Measurements from ENCODE around the gene IL21R. TPM values are rescaled to one million over a fixed set of nuclear protein-coding genes. Genes with fewer than 3 reads are reported as not detected.

Gene IL21R
- total and polyA plus RNA-seq, 5 donors: 0.34 to 1.4 (median 0.81) TPM

- no peaks in the 10 kb centered on the region for H3K9me3 ChIP-seq (ENCODE audit: control insufficient read depth, low read length)
- no peak overlapping the region for H3K4me3 ChIP-seq (ENCODE audit: low read length)
- DNase-seq (peak; percentile 64 to 83 (median 65)), ATAC-seq (peak in 1 of 2 donors; percentile 12)
- H3K27ac ChIP-seq (ENCODE audit: low read length): no peak overlapping the region
- no peaks in the 10 kb centered on the region for H3K27me3 ChIP-seq (ENCODE audit: control insufficient read depth, insufficient read depth)
- 56% methylated on average over 13 of the region's 13 CpGs for WGBS
- H3K4me1 ChIP-seq (ENCODE audit: control insufficient read depth, insufficient read depth, low read length): no peaks in the 10 kb centered on the region
- intact Hi-C loops (cut with DNase I): no loop called here
Measured at GRCh38 chr16:27495191-27495590, 93.2 kb downstream of the IL21R start.

DNA sequence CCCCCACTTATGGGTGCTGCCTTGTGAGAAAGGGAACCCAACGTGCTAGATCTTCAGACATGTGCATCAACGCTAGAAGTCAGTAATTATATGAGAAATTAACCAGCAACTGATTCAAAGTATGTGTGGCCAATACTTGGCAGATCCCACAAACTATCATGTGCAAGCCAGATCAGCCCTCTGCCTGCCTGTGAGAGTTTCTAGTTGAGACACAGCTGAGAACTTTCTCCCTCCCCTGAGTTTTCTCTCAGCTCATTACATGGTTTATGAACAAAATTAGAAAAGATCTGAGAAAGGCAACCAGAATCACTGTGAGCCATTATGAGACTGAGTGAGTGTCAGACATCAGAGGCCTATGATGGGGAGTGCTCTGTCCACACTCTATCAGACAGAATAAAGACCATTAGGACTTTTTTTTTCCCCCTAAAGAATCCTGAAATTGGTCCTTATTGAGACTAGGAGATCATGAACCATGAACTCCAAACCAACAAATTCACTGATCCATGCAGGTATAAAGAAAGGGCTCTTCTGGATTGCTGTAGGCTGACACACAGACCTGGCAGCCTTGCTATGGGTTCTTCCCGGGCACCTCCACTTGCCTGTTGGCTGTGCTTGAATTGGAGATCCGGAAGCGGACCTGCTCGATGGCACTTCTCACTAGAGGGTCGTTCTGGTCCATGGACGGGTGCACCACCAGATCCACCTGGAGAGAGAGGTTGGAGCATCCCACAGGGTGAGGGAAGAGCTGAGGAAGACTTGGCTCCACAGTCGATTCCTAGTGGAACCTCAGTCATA is 96.3 kb downstream of the IL21R start:
- Histone ChIP-seq H3K27ac (ENCODE audit: low read length) (no peak overlapping the region), H3K27me3 (ENCODE audit: control insufficient read depth, insufficient read depth) (no peaks in the 10 kb centered on the region), H3K4me1 (ENCODE audit: control insufficient read depth, insufficient read depth, low read length) (no peaks in the 10 kb centered on the region), H3K4me3 (ENCODE audit: low read length) (no peak overlapping the region), H3K9me3 (ENCODE audit: control insufficient read depth, low read length) (no peaks in the 10 kb centered on the region)
- WGBS: 90% methylated on average over 9 of the region's 9 CpGs
- intact Hi-C loops (cut with DNase I): no loop called here
- ATAC-seq (no peak), DNase-seq (peak in 1 of 3 donors; percentile 33)

- no peaks in the 10 kb centered on the region for H3K9me3 ChIP-seq (ENCODE audit: control insufficient read depth, low read length)
- H3K4me1 ChIP-seq (ENCODE audit: control insufficient read depth, insufficient read depth, low read length): no peaks in the 10 kb centered on the region
- 82% methylated on average over 14 of the region's 14 CpGs for WGBS
- intact Hi-C loops (cut with DNase I): no loop called here
- H3K27ac ChIP-seq (ENCODE audit: low read length): no peak overlapping the region
- DNase-seq (peak in 1 of 3 donors; percentile 46), ATAC-seq (peak; percentile 32 to 33)
- no peaks in the 10 kb centered on the region for H3K27me3 ChIP-seq (ENCODE audit: control insufficient read depth, insufficient read depth)
- no peak overlapping the region for H3K4me3 ChIP-seq (ENCODE audit: low read length)
Measured at GRCh38 chr16:27498916-27499658, 97.1 kb downstream of the IL21R start.

DNA sequence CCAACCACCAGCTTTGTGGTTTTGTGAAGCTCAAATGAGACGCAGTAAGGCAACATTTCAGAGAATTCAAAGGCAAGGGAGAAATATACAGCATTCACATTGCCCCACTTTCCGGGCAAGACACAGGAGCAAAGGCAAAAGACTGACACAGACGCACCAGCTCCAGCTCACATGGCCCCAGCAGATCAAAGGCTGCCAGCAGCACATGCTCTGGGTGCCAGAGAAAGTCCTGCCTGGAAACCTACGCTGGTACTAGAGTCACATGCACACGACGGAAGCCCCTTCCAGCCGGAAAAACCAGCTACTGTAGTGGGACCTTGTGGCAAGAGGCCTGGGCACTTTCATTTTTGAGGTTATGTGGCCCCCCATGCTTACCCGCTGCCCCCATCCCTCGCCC is 97.7 kb downstream of the IL21R start:
- H3K4me3 ChIP-seq (ENCODE audit: low read length): no peak overlapping the region
- H3K27me3 ChIP-seq (ENCODE audit: control insufficient read depth, insufficient read depth): no peaks in the 10 kb centered on the region
- DNase-seq: peak in 1 of 3 donors; percentile 58
- H3K27ac ChIP-seq (ENCODE audit: low read length): no peak overlapping the region
- H3K4me1 ChIP-seq (ENCODE audit: control insufficient read depth, insufficient read depth, low read length): no peaks in the 10 kb centered on the region
- intact Hi-C loops (cut with DNase I): no loop called here
- H3K9me3 ChIP-seq (ENCODE audit: control insufficient read depth, low read length): no peaks in the 10 kb centered on the region
- ATAC-seq: peak; percentile 61 to 66
- WGBS: 80% methylated on average over 9 of the region's 9 CpGs

- WGBS: 97% methylated on average over 3 of the region's 3 CpGs
- Histone ChIP-seq H3K4me1 (ENCODE audit: control insufficient read depth, insufficient read depth, low read length) (no peaks in the 10 kb centered on the region), H3K9me3 (ENCODE audit: control insufficient read depth, low read length) (no peaks in the 10 kb centered on the region), H3K4me3 (ENCODE audit: low read length) (no peak overlapping the region), H3K27me3 (ENCODE audit: control insufficient read depth, insufficient read depth) (no peaks in the 10 kb centered on the region), H3K27ac (ENCODE audit: low read length) (no peak overlapping the region)
- ATAC-seq (no peak), DNase-seq (no peak)
- intact Hi-C loops (cut with DNase I): no loop called here
Measured at GRCh38 chr16:27500801-27501200, 98.8 kb downstream of the IL21R start.

Other genes starting within 250 kb of the IL21R start
- 1 to 10 TPM; 3.2 to 6.1 (median 5.1) TPM for gene KDM8, start 198.6 kb upstream of the IL21R start, total RNA-seq
- gene KDM8, start 198.6 kb upstream of the IL21R start, polyA plus RNA-seq: 3.1 TPM
- gene NSMCE1, start 133.4 kb upstream of the IL21R start, total RNA-seq: 10 to 100 TPM; 27.3 to 36.8 (median 29.3) TPM
- gene NSMCE1, start 133.4 kb upstream of the IL21R start, polyA plus RNA-seq: 40.1 TPM
- 10 to 100 TPM; 19.9 to 51.0 (median 25.7) TPM for gene IL4R, start 88.2 kb upstream of the IL21R start, total RNA-seq
- 12.3 TPM for gene IL4R, start 88.2 kb upstream of the IL21R start, polyA plus RNA-seq
- 10 to 100 TPM; 49.8 to 58.6 (median 57.4) TPM for gene GTF3C1, start 147.7 kb downstream of the IL21R start, total RNA-seq
- 49.0 TPM for gene GTF3C1, start 147.7 kb downstream of the IL21R start, polyA plus RNA-seq
- 10 to 100 TPM; 10.0 to 13.4 (median 12.3) TPM for gene KATNIP, start 148.0 kb downstream of the IL21R start, total RNA-seq
- gene KATNIP, start 148.0 kb downstream of the IL21R start, polyA plus RNA-seq: 7.0 TPM

Measured in right cardiac atrium (tissue), 5 donors.